NCI-H82 treated with DMSO at 0.1 percent for 48 hours (cell line): ENCODE data around the gene KLHL29.

Source experiments
- DNase-seq: peaks from one replicate; lab custom pipeline; 2025; ENCODE audit not compliant: unreplicated experiment; lab: John Stamatoyannopoulos, UW

Gene KLHL29

DNA sequence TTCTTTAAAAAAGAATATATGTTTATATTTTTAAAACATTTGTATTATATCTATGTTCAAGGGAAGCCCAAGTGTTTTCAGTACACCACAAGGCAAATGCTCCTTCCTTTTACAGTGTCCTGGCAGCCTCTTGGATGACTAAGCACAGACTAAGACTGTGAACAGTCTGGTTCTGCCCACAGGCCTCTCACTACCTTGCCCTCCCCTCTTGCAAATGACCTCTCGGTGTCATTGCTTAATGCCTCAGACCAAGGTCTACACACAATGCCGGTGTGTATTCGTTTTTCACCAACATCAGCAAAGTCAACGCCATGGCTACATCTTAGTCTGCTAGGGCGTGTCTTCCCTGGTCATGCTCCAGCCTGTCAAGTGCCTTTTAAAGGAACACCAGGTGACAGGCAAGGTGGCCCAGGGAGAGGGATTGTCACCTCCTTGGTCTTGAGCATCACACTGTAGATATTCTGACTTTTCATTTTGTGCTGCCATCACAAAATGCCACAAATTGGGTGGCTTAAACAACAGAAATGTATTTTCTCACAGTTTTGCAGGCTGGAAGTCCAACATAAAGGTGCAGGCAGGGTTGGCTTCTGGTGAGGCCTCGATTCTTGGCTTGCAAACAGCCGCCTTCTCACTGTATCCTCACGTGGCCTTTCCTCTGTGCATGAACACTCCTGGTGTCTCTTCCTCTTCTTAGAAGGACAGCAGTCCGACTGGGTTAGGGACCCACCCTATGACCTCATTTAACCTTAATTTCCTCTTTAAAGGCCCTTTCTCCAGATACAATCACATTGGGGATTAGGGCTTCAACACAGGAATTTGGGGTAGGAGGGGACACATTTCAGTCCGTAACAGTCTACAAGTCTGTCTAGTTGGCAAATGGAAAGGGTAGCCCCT, 266.5 kb downstream of the KLHL29 start:
- DNase-seq, result no peak

GRCh38 chr2:23653326-23653725, 268.3 kb downstream of the KLHL29 start:
- DNase-seq, result no peak

DNA sequence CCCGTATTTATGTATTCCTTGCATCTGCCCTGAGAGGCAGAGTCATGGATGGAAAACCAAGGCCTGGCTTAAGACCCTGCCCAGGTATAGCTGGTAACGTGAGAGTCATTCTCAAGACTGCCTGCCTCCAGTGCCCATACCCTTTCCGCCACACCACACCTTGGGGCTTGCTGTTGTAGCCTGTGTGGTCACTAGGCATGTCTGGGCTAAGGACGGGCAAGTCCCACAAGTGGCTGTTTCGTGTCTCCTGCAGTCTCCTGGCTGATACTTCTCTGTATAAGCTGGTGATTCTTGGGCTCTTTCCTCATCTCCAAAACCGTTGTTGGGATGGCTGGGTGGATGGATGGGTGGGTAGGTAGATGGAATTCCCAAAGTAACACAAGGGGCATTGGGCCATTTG, 269.8 kb downstream of the KLHL29 start:
- no peak for DNase-seq

- DNase-seq, result no peak
These were observed 271.1 kb downstream of the KLHL29 start for GRCh38 chr2:23655934-23656596.

DNA sequence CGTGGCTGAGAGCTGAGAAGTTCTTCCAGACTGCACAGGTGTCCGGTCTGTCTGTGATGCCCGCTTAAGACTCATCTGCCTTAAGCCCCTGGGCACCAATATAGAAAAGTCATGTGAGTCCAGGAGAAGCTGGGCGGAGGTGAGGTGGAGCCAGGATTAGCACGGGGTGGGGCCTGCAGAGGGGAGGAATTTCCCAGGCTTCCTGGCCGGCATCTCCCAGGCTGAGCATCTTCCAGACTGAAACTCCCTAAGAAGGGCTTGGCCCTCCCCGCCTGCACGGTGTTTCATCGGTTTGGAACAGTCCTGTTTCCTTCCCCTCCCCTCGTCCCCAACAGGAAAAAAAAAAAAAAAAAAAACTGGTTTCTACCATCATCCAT, 271.6 kb downstream of the KLHL29 start:
- no peak for DNase-seq

DNA sequence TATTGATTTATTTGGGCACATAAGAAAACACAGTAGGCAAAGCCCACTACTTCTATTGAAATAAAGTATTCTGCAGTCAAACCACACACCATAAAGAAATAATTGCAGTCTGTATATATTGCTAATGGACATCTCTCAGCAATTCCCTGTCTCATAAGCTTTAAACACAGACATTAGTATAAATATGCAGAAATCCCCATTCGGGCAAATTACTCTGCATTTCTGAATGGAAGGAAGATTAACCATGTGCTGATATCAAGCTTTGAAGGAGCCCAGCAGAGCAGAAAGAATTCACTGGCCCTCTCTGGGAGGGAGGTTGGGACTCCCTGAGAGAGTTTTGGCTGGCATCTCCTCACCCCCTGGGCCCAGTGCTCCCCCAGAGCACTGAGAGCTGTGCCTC, 272.4 kb downstream of the KLHL29 start:
- no peak for DNase-seq

- no peak for DNase-seq
These were observed 273.0 kb downstream of the KLHL29 start for GRCh38 chr2:23657934-23658333.

- no peak for DNase-seq
These were observed 273.5 kb downstream of the KLHL29 start for GRCh38 chr2:23658466-23658942.

DNA sequence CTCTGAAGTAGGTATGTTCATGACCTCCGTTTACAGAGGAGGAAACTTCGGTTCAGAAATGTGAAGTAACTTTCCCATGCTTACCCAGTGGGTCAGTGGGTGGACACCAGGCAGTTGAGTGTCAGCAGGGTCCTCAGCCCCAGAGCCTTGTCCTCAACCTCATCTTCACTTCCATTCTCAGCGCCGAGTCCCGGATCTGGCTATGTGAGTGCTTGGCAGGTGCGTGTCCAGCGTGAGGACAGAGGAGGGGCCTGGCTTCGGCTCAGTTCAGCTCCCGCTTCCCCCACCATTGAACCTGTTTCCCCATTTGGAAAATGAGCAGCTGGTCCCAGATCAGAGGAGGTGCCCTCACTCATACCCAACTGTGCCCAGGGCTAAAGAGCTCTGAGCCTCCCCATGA, 274.3 kb downstream of the KLHL29 start:
- no peak for DNase-seq

DNA sequence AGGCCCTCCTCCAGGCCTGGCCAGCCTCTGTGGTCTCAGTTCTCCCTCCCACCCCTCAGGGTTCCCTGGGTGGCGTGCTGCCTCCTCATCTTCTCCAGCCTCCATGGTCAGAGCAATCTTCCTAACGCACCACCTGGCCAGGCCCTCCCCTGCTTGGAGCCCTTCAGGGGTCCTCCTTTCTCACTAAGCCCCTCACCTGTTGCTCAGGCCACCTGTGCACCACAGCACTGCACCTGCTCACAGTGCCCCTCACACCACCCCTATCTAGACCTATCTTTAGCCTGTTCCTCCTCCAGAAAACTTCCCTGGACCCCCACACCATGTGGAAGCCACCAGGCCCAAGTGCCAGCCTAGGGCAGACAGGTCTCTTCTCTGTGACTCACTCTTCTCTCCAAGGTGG, 274.8 kb downstream of the KLHL29 start:
- no peak for DNase-seq

GRCh38 chr2:23660237-23660636, 275.3 kb downstream of the KLHL29 start:
- no peak for DNase-seq

DNA sequence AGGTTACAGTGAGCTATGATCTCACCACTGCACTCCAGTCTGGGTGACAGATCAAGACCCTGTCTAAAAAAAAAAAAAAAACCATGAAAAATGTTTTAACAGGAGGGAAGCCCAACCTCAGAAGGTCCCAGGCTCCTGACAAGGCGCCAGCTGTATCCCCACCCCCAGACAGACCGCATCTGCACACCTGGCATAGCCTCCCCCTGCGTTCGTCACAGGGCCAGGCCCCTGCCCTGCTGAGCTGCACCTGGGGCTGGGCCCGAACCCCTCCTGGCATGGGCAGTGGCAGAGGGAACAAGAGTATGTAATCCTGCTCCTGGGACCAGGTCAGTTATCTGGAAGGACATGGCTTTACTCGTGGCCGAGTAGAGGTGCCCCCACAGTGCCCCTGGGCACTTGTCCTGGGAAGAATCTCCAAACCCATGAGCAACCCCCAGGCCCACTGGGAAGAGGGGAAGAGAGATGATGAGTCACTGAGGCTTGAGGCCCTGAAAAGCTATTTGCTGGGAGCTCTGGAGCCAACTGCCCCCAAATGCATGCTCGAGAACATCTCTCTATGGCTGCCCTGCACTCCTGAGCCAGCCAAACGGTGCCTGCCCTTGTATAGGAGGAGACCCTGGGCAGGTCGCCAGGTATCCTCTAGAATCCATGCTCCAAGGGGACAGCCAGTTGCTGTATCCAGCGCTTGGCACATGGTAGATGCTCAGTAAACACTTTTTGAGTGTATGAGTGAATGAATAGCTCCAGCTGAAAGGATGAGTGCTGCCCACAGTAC, 276.5 kb downstream of the KLHL29 start:
- no peak for DNase-seq

- no peak for DNase-seq
These were observed 277.5 kb downstream of the KLHL29 start for GRCh38 chr2:23662466-23662865.

DNA sequence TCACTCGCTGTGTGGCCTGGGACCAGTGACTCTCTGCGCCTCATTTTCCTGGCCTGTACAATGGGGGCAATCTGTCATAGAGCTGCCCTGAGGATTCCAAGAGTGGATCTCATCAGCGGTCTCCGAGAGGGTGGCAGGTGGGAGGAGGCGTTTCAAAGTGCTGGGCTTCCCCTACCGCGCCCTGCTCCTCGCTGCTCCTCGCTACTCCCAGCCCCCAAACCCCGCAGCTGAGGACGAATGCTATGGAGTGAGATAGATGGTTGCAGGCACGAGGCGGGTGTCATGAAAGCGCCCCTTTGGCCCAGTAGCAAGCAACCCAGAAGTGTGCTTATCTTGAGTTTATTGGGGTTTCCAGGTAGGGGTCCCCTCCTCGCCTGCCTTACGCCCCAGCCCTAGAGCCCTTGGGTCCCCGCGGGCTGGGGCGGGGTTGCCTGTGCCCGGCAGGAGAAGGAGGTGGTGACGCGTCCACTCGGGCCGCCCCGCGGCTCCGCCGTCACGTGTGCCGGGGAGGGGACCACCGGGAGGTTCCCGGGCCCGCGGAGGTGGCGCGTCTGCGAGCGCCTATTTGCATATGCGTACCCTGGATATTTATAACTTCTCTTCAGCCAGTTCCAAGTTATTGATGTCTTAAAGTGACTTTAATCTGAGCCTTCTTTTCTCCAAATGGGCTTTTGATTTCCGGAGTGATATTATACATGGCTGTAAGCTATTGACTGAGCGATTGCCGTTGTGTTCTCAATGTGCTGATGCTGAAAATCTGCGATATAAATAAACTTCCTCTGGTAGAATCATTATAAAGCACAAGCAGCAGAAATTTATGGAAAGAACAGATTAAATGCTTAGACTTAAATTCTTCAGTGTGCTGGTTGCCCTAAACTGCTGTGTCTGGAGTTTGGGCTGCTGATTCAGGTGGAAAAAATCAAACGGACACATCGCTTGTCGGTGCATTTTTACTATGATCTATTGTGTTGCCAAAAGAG, 278.3 kb downstream of the KLHL29 start:
- no peak for DNase-seq

GRCh38 chr2:23664066-23664788, 279.2 kb downstream of the KLHL29 start:
- DNase-seq, result no peak

DNA sequence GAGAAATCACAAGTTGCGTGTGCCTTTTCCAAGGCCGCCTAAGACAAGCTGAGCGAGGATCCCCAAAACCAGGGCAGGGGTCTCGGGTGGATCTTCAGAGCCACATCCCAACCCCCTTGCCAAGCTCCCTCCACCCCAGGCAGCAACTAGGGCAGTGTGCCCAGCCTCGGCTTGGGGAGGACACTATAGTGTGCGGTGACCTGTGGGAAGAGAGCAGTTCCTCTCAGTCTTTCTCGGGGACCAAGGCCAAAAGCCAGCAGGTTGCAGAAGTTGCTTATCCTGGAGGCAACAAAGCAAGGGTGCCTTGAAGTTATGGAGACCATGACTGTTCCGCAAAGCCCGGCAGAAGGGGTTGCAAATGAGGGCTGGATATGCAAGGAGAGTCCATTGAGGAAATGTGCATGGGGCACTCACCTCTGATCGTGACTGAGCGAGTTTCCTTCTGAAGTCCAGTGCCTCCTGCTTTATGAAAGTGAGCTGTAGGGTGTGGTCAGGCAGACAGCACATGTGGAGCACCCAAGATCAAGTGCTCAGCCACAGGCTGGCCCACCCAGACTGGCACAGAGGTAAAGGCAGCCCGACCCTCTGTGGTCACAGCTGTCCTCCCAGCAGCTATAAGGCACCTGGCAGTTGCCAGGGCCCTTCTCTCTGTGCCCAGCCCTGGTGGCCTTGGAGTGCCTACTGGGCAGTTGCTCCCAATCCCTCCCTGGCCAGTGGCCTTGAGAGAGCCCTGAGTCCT, 281.4 kb downstream of the KLHL29 start:
- DNase-seq, result no peak

DNA sequence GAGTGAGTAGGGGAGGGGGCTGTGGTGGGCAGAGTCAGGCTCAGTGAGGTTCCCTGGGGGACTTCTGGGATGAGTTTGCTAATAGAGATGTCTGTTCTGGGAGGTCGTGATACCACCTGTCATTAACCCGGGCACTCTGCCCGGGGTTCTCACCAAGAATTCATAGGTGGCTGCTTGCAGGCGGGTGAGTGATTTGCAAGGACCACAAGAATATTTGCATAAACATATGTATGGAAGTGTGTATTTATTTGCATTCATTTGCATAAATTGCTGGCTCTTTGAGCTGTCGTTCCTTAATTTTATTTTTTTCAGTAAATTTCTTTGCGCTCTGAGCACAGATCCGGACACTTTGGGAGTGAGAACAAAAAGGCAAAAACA, 282.0 kb downstream of the KLHL29 start:
- DNase-seq, result no peak

- DNase-seq, result no peak
These were observed 283.9 kb downstream of the KLHL29 start for GRCh38 chr2:23668756-23669304.
